ENCODE data around the gene ARHGEF28.

The ARHGEF28 gene

GRCh38 chr5:73816656-73817420 lies 190.8 kb downstream of the ARHGEF28 start:
- DNase-seq (ENCODE audit: low read depth), result peak; percentile 92

- peak; percentile 89 for DNase-seq (ENCODE audit: low read depth)
These were observed 192.4 kb downstream of the ARHGEF28 start for GRCh38 chr5:73818357-73818756.

GRCh38 chr5:73820326-73820725 lies 194.3 kb downstream of the ARHGEF28 start:
- peak; percentile 48 for DNase-seq (ENCODE audit: low read depth)

- no peak for DNase-seq (ENCODE audit: low read depth)
These were observed 195.0 kb downstream of the ARHGEF28 start for GRCh38 chr5:73821003-73821402.

GRCh38 chr5:73822278-73822988 lies 196.4 kb downstream of the ARHGEF28 start:
- DNase-seq (ENCODE audit: low read depth), result peak; percentile 75

- DNase-seq (ENCODE audit: low read depth), result no peak
These were observed 197.0 kb downstream of the ARHGEF28 start for GRCh38 chr5:73822989-73823339.

GRCh38 chr5:73823508-73823925 lies 197.5 kb downstream of the ARHGEF28 start:
- DNase-seq (ENCODE audit: low read depth), result peak; percentile 85

GRCh38 chr5:73825199-73825598 lies 199.2 kb downstream of the ARHGEF28 start:
- DNase-seq (ENCODE audit: low read depth), result no peak

- DNase-seq (ENCODE audit: low read depth), result no peak
These were observed 199.7 kb downstream of the ARHGEF28 start for GRCh38 chr5:73825736-73826135.

GRCh38 chr5:73826301-73827105 lies 200.5 kb downstream of the ARHGEF28 start:
- peak; percentile 89 for DNase-seq (ENCODE audit: low read depth)

- DNase-seq (ENCODE audit: low read depth), result peak; percentile 80
These were observed 201.1 kb downstream of the ARHGEF28 start for GRCh38 chr5:73827106-73827450.

GRCh38 chr5:73828465-73828864 lies 202.5 kb downstream of the ARHGEF28 start:
- DNase-seq (ENCODE audit: low read depth), result no peak

- DNase-seq (ENCODE audit: low read depth), result no peak
These were observed 204.7 kb downstream of the ARHGEF28 start for GRCh38 chr5:73830646-73831045.

- no peak for DNase-seq (ENCODE audit: low read depth)
These were observed 205.1 kb downstream of the ARHGEF28 start for GRCh38 chr5:73831066-73831465.

GRCh38 chr5:73834693-73835092 lies 208.7 kb downstream of the ARHGEF28 start:
- DNase-seq (ENCODE audit: low read depth), result no peak

GRCh38 chr5:73835726-73836125 lies 209.7 kb downstream of the ARHGEF28 start:
- DNase-seq (ENCODE audit: low read depth), result no peak

GRCh38 chr5:73836607-73837006 lies 210.6 kb downstream of the ARHGEF28 start:
- DNase-seq (ENCODE audit: low read depth), result no peak

GRCh38 chr5:73838901-73839300 lies 212.9 kb downstream of the ARHGEF28 start:
- DNase-seq (ENCODE audit: low read depth), result no peak

GRCh38 chr5:73841641-73842040 lies 215.6 kb downstream of the ARHGEF28 start:
- no peak for DNase-seq (ENCODE audit: low read depth)

GRCh38 chr5:73844165-73844564 lies 218.2 kb downstream of the ARHGEF28 start:
- DNase-seq (ENCODE audit: low read depth), result no peak

GRCh38 chr5:73851471-73852181 lies 225.6 kb downstream of the ARHGEF28 start:
- DNase-seq (ENCODE audit: low read depth), result no peak

GRCh38 chr5:73853091-73853490 lies 227.1 kb downstream of the ARHGEF28 start:
- DNase-seq (ENCODE audit: low read depth), result peak; percentile 88
